Fibroblast of lung (primary cell): ENCODE measurements around the gene CYTIP.

ENCODE experiments used
- CTCF ChIP-seq, 2 donors: IDR thresholded peaks in 1 of 2; conservative IDR thresholded peaks in 1 of 2; 1 replicate in 1 of 2; 2 replicates in 1 of 2; pipeline ENCODE4 v1.5.1; 2011 to 2012; ENCODE audit warnings: low read length in 2 of 2, control low read depth in 1 of 2, inconsistent platforms in 1 of 2, low read depth in 1 of 2, mild to moderate bottlenecking in 1 of 2
- EZH2 ChIP-seq: IDR thresholded peaks from 2 replicates; pipeline ENCODE4 v1.5.1; 2012; ENCODE audit warnings: low read length, control low read depth, mild to moderate bottlenecking; ENCODE audit errors: missing control alignments

GRCh38 chr2:157471078-157471477 is 27.2 kb upstream of the CYTIP start:
- TF ChIP-seq CTCF (conservative IDR thresholded peaks at IDR 0.05 in 1 of 2, IDR thresholded peaks at IDR 0.05 in 1 of 2; ENCODE audit: low read depth in 1 of 2, low read length in 2 of 2): no peak
- no peak for TF ChIP-seq EZH2
